HG03045 (cell line): ENCODE data around the gene GLOD5.
"Not testable (repeated sequence)": the region's sequence is repeated elsewhere in the genome, so short reads cannot be mapped to it uniquely, and the experiment has no call there.

Source experiments
- ATAC-seq: cut with Tn5 transposase; IDR thresholded peaks from one replicate; pipeline ENCODE4 v1.9.1; 2021; ENCODE audit warnings: mild to moderate bottlenecking, moderate library complexity; ENCODE audit not compliant: unreplicated experiment

GLOD5 gene

DNA sequence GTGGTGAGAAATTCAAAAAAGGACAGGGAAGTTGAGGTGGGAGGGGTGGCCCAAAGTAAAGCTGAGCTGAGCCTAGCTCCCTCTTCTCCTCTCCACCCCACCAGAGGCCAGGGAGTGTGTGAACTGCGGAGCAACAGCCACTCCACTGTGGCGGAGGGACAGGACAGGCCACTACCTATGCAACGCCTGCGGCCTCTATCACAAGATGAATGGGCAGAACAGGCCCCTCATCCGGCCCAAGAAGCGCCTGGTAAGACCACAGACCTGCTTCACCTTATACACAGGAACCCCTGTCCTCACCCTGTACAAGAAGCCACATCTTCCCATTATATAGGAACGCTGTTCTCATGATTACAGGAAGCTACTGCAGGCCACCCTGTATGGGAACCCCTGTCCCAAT lies 30.7 kb downstream of the GLOD5 start:
- ATAC-seq = no peak

DNA sequence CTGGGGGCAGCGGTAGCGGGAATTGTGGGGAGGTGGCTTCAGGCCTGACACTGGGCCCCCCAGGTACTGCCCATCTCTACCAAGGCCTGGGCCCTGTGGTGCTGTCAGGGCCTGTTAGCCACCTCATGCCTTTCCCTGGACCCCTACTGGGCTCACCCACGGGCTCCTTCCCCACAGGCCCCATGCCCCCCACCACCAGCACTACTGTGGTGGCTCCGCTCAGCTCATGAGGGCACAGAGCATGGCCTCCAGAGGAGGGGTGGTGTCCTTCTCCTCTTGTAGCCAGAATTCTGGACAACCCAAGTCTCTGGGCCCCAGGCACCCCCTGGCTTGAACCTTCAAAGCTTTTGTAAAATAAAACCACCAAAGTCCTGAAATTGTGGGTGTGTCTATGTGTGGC lies 32.4 kb downstream of the GLOD5 start:
- ATAC-seq = no peak

GRCh38 chrX:48794340-48794910 lies 32.9 kb downstream of the GLOD5 start:
- no peak for ATAC-seq

DNA sequence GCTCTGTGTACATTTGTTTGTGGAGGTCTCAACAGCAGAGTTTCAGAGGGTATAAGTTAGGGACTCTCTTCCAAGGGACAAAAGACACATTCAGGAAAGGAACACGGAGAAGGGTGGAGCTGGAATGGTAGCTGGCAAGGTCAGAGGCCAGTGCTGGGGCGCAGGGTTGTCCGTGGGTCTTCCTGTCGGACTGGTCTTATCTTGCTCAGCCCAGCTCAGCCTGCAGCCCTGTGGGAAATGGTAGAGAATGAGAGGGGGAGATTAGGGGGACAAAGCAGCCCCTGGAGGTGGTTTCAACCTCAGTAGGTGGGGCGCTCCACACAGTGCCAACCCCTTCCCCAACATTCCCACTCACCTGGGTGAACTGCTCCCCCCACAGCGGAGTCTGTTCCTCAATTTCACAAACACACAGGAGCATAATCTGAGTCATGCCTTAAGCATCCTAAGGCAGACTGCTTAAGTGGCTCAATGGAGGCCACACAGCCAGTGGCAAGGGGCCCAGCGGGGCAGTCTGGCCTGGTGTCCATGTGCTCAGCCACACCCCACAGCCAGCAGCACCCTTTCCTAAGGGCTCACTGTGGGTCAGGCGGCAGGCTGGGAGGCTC lies 33.5 kb downstream of the GLOD5 start:
- ATAC-seq = no peak

DNA sequence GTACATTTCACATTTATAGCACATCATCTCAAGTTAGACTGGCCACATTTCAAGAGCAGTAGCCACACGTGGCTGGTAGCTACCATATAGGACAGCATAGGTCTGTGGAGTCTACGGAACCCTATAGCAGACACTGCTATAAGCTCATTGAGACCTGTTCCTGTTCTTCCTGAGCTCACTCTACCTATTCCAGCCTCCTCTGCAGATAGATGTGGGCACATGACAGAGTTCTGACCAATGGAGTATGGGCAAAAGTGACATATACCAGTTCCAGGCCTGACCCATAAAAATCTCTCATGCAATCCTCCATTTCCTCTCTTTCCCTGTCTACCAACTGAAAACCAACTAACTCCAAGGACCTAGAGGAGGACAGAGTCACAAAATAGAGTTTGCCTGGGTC lies 36.8 kb downstream of the GLOD5 start:
- no peak for ATAC-seq

- no peak for ATAC-seq
Observed at GRCh38 chrX:48800574-48801279, 39.2 kb downstream of the GLOD5 start.

DNA sequence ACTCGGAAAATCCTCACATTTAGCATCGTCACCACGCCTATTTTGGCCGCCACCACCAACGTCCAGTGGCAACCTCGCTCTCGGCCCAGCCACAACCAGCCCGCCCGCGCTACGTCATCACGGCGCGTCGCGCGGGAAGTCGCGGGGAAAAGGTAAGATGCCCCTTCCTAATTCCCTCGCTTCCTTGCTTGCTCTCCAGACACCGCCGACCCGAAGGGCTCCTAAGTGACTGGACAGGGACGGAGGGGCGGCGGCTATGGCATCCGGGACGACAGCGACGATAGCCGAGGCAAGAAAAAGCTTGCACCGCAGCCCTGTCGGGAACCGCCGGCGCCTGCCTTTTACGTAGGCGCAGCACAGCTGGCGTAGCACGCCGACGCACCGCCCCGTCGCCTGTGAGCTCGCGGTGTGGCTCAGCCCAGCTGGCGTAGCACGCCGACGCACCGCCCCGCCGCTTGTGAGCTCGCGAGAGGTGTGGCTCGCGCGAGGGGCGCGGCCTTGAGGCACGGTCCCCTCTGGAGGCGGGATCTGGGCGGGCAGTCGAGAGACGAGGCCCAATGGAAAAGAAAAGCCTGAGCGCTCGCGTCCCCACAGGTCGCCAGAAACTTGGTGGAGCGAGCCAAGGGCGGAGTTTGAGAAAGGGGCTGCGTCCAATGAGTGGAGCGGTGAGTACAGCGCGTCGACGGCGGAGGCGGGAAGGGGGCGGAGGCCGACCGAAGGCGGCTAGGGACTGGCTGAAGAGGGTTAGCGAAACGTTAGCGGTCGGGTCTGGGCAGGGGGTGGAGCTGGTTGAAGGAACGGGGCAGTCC lies 39.9 kb downstream of the GLOD5 start, which contains the start of gene HDAC6:
Gene HDAC6 (plus strand): TSS at position 788 of the 809 bp plus-strand sequence. CDS start 626 bp downstream, outside the sequence.
- peak; percentile 90 for ATAC-seq

DNA sequence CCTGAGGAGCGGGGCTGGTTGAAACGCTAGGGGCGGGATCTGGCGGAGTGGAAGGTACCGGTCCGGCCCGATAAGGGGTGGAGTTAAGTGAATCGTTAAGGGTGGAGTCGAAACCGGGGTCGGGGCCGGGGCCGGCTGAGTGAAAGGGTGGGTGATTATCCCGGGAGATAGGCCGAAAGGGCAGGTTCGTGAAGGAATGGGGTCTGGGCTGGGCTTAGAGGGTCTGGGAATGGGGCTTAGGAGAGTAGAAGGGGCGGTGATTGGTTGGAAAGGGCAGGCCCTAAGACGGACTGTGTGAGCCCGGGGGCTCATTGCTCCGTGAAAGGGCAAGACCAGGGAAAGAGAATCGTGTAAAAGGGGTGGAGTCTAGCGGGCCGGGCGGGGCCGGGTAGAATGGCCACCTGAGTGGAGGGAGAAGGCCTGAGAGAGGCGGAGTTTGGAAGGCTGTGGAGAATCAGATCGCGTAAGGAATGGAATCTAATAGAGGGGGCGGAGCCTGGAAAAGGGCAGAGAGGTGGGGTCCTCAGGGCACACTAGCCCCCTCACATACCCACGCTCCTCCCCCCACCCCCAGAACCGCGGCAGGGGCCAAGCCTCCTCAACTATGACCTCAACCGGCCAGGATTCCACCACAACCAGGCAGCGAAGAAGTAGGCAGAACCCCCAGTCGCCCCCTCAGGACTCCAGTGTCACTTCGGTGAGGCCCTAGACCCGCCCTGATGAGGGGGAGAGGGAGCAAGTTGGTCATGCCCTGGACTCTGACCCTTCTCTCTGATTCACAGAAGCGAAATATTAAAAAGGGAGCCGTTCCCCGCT lies 40.8 kb downstream of the GLOD5 start:
- ATAC-seq = peak; percentile 36

- ATAC-seq = no peak
Observed at GRCh38 chrX:48802905-48803200, 41.3 kb downstream of the GLOD5 start.

DNA sequence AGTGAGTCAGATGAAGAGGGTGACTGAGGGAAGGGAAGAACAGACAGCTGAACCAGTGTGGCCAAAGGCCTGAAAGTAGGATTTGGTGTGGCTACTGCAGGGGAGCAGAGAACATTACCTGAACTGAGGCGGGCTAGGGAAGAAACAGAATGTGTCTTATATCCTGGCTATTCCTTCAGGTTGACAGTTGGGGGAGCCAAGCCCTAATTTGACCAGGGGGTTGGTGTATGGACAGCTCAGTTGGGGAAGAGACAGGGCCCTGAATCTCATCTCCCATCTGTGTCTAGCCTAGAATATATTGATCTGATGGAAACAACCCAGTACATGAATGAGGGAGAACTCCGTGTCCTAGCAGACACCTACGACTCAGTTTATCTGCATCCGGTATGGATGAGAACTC lies 44.5 kb downstream of the GLOD5 start:
- no peak for ATAC-seq

DNA sequence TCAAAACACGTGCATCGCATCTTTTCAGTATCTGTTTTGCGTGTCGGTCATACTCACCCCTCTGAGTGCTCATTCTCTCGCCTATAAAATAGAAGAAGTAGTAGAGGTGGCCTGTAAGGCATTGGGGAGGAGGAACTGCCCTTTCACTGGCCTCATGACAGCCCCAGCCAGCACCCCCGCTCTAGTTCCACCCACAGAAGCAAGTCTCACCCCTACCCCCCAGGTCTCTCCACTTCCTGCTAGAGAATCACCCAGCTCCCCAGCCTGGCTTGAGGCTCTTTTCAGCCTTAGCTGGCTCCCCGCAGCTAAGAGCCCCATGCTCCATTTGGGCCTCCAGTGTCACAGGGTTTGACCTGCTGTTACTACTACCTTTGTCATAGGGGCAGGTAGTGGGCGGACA lies 52.1 kb downstream of the GLOD5 start:
- no peak for ATAC-seq

DNA sequence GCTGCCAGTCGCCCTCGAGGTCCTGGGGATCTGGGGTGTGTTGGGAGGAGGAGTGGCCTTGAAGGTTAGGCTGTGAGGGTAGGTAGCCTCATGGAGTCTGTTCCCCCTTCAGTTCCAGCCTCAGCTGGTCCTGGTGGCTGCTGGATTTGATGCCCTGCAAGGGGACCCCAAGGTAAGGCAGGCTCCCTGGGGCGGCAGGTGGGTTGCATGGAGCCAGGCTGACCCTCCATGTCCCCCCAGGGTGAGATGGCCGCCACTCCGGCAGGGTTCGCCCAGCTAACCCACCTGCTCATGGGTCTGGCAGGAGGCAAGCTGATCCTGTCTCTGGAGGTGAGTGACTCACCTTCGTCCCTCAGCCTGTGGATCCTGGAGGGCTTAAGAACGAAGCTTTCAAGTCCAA lies 53.2 kb downstream of the GLOD5 start:
- no peak for ATAC-seq

DNA sequence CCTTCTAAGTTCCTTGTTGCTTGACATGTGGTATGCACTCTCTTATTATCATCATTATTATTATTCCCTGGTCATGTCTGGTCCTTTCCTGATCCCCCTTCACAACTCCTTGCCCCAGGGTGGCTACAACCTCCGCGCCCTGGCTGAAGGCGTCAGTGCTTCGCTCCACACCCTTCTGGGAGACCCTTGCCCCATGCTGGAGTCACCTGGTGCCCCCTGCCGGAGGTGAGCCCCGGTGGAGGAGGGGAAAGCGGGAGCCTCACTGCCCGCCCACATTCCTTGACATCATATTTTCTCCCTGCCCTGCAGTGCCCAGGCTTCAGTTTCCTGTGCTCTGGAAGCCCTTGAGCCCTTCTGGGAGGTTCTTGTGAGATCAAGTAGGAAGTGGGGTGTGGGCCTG lies 53.7 kb downstream of the GLOD5 start:
- ATAC-seq = no peak

GRCh38 chrX:48816014-48816810 lies 54.7 kb downstream of the GLOD5 start:
- ATAC-seq = no peak

DNA sequence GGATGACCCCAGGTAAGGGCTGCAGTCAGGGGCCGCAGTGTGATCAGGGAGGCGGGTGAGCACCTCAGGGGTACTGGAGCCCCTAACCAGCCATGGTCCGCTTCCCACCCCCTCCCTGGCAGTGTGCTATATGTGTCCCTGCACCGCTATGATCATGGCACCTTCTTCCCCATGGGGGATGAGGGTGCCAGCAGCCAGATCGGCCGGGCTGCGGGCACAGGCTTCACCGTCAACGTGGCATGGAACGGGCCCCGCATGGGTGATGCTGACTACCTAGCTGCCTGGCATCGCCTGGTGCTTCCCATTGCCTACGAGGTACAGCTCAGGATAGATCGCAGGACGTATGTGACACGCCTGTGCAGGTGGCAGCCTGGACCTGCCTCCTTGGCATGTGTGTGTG lies 56.6 kb downstream of the GLOD5 start:
- no peak for ATAC-seq

GRCh38 chrX:48818866-48819265 lies 57.3 kb downstream of the GLOD5 start:
- ATAC-seq = no peak

DNA sequence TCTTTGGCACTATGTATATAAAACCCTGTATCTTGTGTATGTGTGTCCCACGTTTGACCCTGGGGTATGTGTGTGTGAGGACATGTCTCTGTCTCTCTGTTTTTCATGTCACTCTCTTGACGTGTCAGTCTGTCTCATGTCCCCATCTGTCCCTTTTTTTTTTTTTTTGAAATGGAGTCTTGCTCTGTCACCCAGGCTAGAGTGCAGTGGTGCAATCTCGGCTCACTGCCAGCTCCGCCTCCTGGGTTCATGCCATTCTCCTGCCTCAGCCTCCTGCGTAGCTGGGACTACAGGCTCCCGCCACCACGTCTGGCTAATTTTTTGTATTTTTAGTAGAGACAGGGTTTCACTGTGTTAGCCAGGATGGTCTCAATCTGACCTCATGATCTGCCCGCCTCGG lies 57.8 kb downstream of the GLOD5 start:
- not testable (repeated sequence) for ATAC-seq

DNA sequence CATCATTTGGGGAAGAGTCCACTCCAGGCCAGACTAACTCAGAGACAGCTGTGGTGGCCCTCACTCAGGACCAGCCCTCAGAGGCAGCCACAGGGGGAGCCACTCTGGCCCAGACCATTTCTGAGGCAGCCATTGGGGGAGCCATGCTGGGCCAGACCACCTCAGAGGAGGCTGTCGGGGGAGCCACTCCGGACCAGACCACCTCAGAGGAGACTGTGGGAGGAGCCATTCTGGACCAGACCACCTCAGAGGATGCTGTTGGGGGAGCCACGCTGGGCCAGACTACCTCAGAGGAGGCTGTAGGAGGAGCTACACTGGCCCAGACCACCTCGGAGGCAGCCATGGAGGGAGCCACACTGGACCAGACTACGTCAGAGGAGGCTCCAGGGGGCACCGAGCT lies 61.5 kb downstream of the GLOD5 start:
- ATAC-seq = no peak
